ENCODE results near the gene KRTAP10-3.
"Not testable (repeated sequence)": the region's sequence is repeated elsewhere in the genome, so short reads cannot be mapped to it uniquely, and the experiment has no call there.

Gene KRTAP10-3

GRCh38 chr21:44552681-44553080 lies 5.9 kb downstream of the KRTAP10-3 start:
- H3K4me3 ChIP-seq (ENCODE audit: low read length), result no peak overlapping the region
- no peak for DNase-seq (ENCODE audit: low read depth)
- TF ChIP-seq CTCF (conservative IDR thresholded peaks at IDR 0.05; ENCODE audit: low read depth, low read length), result no peak

- no peak for TF ChIP-seq CTCF (conservative IDR thresholded peaks at IDR 0.05; ENCODE audit: low read depth, low read length)
- H3K4me3 ChIP-seq (ENCODE audit: low read length), result no peak overlapping the region
- no peak for DNase-seq (ENCODE audit: low read depth)
Measured at GRCh38 chr21:44552136-44552535, 6.5 kb downstream of the KRTAP10-3 start.

- H3K4me3 ChIP-seq (ENCODE audit: low read length), result no peak within 1 kb of the TSS
- no peak for TF ChIP-seq CTCF (conservative IDR thresholded peaks at IDR 0.05; ENCODE audit: low read depth, low read length)
- no peak for DNase-seq (ENCODE audit: low read depth)
Measured at GRCh38 chr21:44551340-44551961, 7.1 kb downstream of the KRTAP10-3 start, which contains the start of gene KRTAP10-2. Gene KRTAP10-2, minus strand, starts transcription at chr21:44551505. Its CDS starts 47 bp downstream, at chr21:44551458.

DNA sequence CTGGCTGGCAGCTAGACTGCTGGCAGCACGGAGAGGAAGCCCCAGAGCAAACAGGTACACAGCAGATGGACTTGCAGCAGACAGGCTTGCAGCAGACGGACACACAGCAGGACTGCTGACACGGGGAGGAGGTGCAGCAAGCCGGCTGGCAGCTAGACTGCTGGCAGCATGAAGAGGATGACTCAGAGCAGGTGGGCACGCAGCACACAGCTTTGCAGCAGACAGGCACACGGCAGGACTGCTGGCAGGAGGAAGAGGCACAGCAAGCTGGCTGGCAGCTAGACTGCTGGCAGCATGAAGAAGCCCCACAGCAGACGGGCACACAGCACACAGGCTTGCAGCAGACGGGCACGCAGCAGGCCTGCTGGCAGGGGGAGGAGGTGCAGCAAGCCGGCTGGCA lies 7.8 kb downstream of the KRTAP10-3 start:
- no peak overlapping the region for H3K4me3 ChIP-seq (ENCODE audit: low read length)
- DNase-seq (ENCODE audit: low read depth), result no peak
- TF ChIP-seq CTCF (conservative IDR thresholded peaks at IDR 0.05; ENCODE audit: low read depth, low read length), result no peak

GRCh38 chr21:44550285-44550684 lies 8.3 kb downstream of the KRTAP10-3 start:
- not testable (repeated sequence) for DNase-seq (ENCODE audit: low read depth)

DNA sequence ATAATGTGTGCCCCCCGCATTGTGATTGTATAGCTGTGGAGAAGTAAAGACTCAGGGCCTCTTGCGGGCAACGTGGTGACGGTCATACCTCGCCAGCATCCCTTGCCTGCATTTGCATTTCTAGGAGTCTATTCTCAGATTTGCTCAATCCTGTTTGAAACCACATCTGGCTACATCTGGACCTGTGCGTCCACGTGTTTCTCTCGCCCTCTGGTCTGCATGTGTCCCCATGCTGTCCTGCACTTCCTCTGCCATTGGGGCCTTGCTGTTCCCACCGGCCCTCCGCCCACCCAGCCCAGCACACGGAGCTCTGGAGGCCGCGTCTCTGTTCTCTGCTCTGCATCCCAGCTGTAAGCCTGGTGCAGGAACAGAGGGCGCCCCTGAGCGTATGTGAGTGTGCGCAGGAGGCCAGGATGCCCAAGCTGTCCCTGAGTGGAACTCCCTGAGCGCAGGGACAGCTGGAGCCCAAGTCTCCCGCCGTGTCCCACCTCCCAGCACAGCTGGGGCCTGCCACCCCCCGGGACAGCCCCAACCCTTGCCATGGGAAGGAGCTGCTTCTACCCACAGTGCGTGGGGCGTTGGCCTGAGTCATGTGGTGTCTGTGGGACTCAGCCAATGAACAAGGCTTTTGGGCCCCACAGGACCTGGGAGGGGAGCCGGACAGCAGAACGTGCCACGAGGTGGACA lies 8.9 kb downstream of the KRTAP10-3 start:
- no peak overlapping the region for H3K4me3 ChIP-seq (ENCODE audit: low read length)
- no peak for TF ChIP-seq CTCF (conservative IDR thresholded peaks at IDR 0.05; ENCODE audit: low read depth, low read length)
- no peak for DNase-seq (ENCODE audit: low read depth)

More at GRCh38 chr21:44550285-44550684, 8.3 kb downstream of the KRTAP10-3 start:
- not testable (repeated sequence) for H3K4me3 ChIP-seq (ENCODE audit: low read length)

- no peak for DNase-seq (ENCODE audit: low read depth)
- no peak overlapping the region for H3K4me3 ChIP-seq (ENCODE audit: low read length)
- no peak for TF ChIP-seq CTCF (conservative IDR thresholded peaks at IDR 0.05; ENCODE audit: low read depth, low read length)
Measured at GRCh38 chr21:44548922-44549321, 9.7 kb downstream of the KRTAP10-3 start.

Measured in retinal pigment epithelial cell (primary cell).